ENCODE measurements around the gene LCN12.

The LCN12 gene

GRCh38 chr9:136958898-136959850, 7.1 kb downstream of the LCN12 start:
- DNase-seq: no peak

GRCh38 chr9:136960212-136960937, 8.3 kb downstream of the LCN12 start:
- DNase-seq: no peak

GRCh38 chr9:136960938-136961275, 8.8 kb downstream of the LCN12 start:
- no peak for DNase-seq

GRCh38 chr9:136961279-136962065, 9.4 kb downstream of the LCN12 start:
- no peak for DNase-seq

GRCh38 chr9:136962163-136962562, 10.1 kb downstream of the LCN12 start:
- DNase-seq: no peak

- no peak for DNase-seq
Measured at GRCh38 chr9:136962701-136963248, 10.7 kb downstream of the LCN12 start.

GRCh38 chr9:136963341-136963740, 11.3 kb downstream of the LCN12 start:
- DNase-seq: no peak

- DNase-seq: no peak
Measured at GRCh38 chr9:136963751-136964150, 11.7 kb downstream of the LCN12 start.

- no peak for DNase-seq
Measured at GRCh38 chr9:136964171-136964689, 12.2 kb downstream of the LCN12 start.

GRCh38 chr9:136964833-136965422, 12.9 kb downstream of the LCN12 start:
- DNase-seq: no peak

GRCh38 chr9:136965771-136966484, 13.9 kb downstream of the LCN12 start:
- DNase-seq: no peak

- DNase-seq: no peak
Measured at GRCh38 chr9:136968333-136969127, 16.5 kb downstream of the LCN12 start.

GRCh38 chr9:136969150-136969549, 17.1 kb downstream of the LCN12 start:
- DNase-seq: no peak

GRCh38 chr9:136969774-136970173, 17.7 kb downstream of the LCN12 start:
- no peak for DNase-seq

- no peak for DNase-seq
Measured at GRCh38 chr9:136970361-136970760, 18.3 kb downstream of the LCN12 start.

- DNase-seq: no peak
Measured at GRCh38 chr9:136971746-136972145, 19.7 kb downstream of the LCN12 start.

GRCh38 chr9:136972335-136972734, 20.3 kb downstream of the LCN12 start:
- DNase-seq: no peak

GRCh38 chr9:136972743-136973142, 20.7 kb downstream of the LCN12 start:
- DNase-seq: no peak

- DNase-seq: no peak
Measured at GRCh38 chr9:136973618-136974617, 21.8 kb downstream of the LCN12 start.
